Measurements from ENCODE around the gene ZFHX3. TPM values are rescaled to one million over a fixed set of nuclear protein-coding genes. Genes with fewer than 3 reads are reported as not detected.

ZFHX3 gene
- total RNA-seq, 2 donors from 2014 or later = 0.79 to 2.2 TPM

- H3K36me3 ChIP-seq (ENCODE audit: control insufficient read depth, insufficient read depth, low read length) = no peaks in the 10 kb centered on the region
- Mint-ChIP-seq H3K4me3 (no peak overlapping the region), H3K27ac (no peak overlapping the region), H3K4me1 (peaks cover 7% of the 10 kb centered on the region), H3K36me3 (ENCODE audit: low read depth) (no peaks in the 10 kb centered on the region), H3K27me3 (ENCODE audit: insufficient read depth) (no peaks in the 10 kb centered on the region), H3K9me3 (no peaks in the 10 kb centered on the region)
- H3K9ac ChIP-seq (ENCODE audit: extremely low read depth, low read length, poor library complexity, severe bottlenecking) = no peak overlapping the region
- no peaks in the 10 kb centered on the region for H3K9me3 ChIP-seq (ENCODE audit: control insufficient read depth, low read length)
- no peaks in the 10 kb centered on the region for H3K4me1 ChIP-seq (ENCODE audit: control insufficient read depth, insufficient read depth, low read length)
- H3K27ac ChIP-seq (ENCODE audit: low read depth, low read length) = peak overlapping the region; percentile 60
- no peak for DNase-seq
- TF ChIP-seq CTCF (conservative IDR thresholded peaks at IDR 0.05) = no peak
- no peaks in the 10 kb centered on the region for H3K27me3 ChIP-seq (ENCODE audit: control insufficient read depth, insufficient read depth, low read length, poor library complexity, severe bottlenecking)
- no peak overlapping the region for H3K4me3 ChIP-seq (ENCODE audit: low read length)
- WGBS, 2 experiments (ENCODE audit: insufficient coverage in 1 of 2, insufficient read length in 1 of 2) = 90 to 93% methylated on average over 13 to 19 of the region's 19 CpGs
These were observed 169.3 kb downstream of the ZFHX3 start for GRCh38 chr16:72878301-72879269.

- Histone ChIP-seq H3K9me3 (ENCODE audit: control insufficient read depth, low read length) (no peaks in the 10 kb centered on the region), H3K4me3 (ENCODE audit: low read length) (no peak overlapping the region), H3K9ac (ENCODE audit: extremely low read depth, low read length, poor library complexity, severe bottlenecking) (no peak overlapping the region), H3K27me3 (ENCODE audit: control insufficient read depth, insufficient read depth, low read length, poor library complexity, severe bottlenecking) (no peaks in the 10 kb centered on the region), H3K4me1 (ENCODE audit: control insufficient read depth, insufficient read depth, low read length) (no peaks in the 10 kb centered on the region), H3K27ac (ENCODE audit: low read depth, low read length) (no peak overlapping the region), H3K36me3 (ENCODE audit: control insufficient read depth, insufficient read depth, low read length) (no peaks in the 10 kb centered on the region)
- H3K4me1 Mint-ChIP-seq = peaks cover 4% of the 10 kb centered on the region
- H3K27ac Mint-ChIP-seq = peak overlapping the region; percentile 45
- no peaks in the 10 kb centered on the region for H3K27me3 Mint-ChIP-seq (ENCODE audit: insufficient read depth)
- H3K9me3 Mint-ChIP-seq = no peaks in the 10 kb centered on the region
- DNase-seq = peak; percentile 60
- 86% methylated on average over 10 to 12 of the region's 12 CpGs for WGBS, 2 experiments (ENCODE audit: insufficient coverage in 1 of 2, insufficient read length in 1 of 2)
- TF ChIP-seq CTCF (conservative IDR thresholded peaks at IDR 0.05) = no peak
- H3K36me3 Mint-ChIP-seq (ENCODE audit: low read depth) = no peaks in the 10 kb centered on the region
- no peak overlapping the region for H3K4me3 Mint-ChIP-seq
These were observed 170.4 kb downstream of the ZFHX3 start for GRCh38 chr16:72877374-72878028.

- TF ChIP-seq CTCF (conservative IDR thresholded peaks at IDR 0.05) = no peak
- no peak overlapping the region for H3K27ac ChIP-seq (ENCODE audit: low read depth, low read length)
- H3K4me1 Mint-ChIP-seq = peaks cover 4% of the 10 kb centered on the region
- no peaks in the 10 kb centered on the region for H3K36me3 Mint-ChIP-seq (ENCODE audit: low read depth)
- peak overlapping the region; percentile 45 for H3K27ac Mint-ChIP-seq
- H3K9me3 Mint-ChIP-seq = no peaks in the 10 kb centered on the region
- H3K9me3 ChIP-seq (ENCODE audit: control insufficient read depth, low read length) = no peaks in the 10 kb centered on the region
- H3K9ac ChIP-seq (ENCODE audit: extremely low read depth, low read length, poor library complexity, severe bottlenecking) = no peak overlapping the region
- H3K27me3 Mint-ChIP-seq (ENCODE audit: insufficient read depth) = no peaks in the 10 kb centered on the region
- H3K4me3 ChIP-seq (ENCODE audit: low read length) = no peak overlapping the region
- DNase-seq = no peak
- no peaks in the 10 kb centered on the region for H3K36me3 ChIP-seq (ENCODE audit: control insufficient read depth, insufficient read depth, low read length)
- H3K27me3 ChIP-seq (ENCODE audit: control insufficient read depth, insufficient read depth, low read length, poor library complexity, severe bottlenecking) = no peaks in the 10 kb centered on the region
- 89 to 93% methylated on average over 7 to 9 of the region's 9 CpGs for WGBS, 2 experiments (ENCODE audit: insufficient coverage in 1 of 2, insufficient read length in 1 of 2)
- no peak overlapping the region for H3K4me3 Mint-ChIP-seq
- no peaks in the 10 kb centered on the region for H3K4me1 ChIP-seq (ENCODE audit: control insufficient read depth, insufficient read depth, low read length)
These were observed 171.0 kb downstream of the ZFHX3 start for GRCh38 chr16:72876981-72877373.
